NCI-H510A (cell line): ENCODE measurements around the gene SERTAD3.
A peak's percentile ranks its signal among the peaks of the same experiment; 100 is the strongest.
"Not testable (repeated sequence)": the region's sequence is repeated elsewhere in the genome, so short reads cannot be mapped to it uniquely, and the experiment has no call there.

Source experiments
- DNase-seq: peaks from one replicate; lab custom pipeline; 2025; lab: John Stamatoyannopoulos, UW

SERTAD3 gene, protein sequence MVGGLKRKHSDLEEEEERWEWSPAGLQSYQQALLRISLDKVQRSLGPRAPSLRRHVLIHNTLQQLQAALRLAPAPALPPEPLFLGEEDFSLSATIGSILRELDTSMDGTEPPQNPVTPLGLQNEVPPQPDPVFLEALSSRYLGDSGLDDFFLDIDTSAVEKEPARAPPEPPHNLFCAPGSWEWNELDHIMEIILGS

GRCh38 chr19:40444000-40444824 lies at the start of gene SERTAD3:
Gene SERTAD3, minus strand, starts transcription at chr19:40444335. Its CDS starts 2,255 bp downstream, at chr19:40442080.
- peak; percentile 93 for DNase-seq

- no peak for DNase-seq
Observed at GRCh38 chr19:40493778-40494177, 49.6 kb upstream of the SERTAD3 start.

DNA sequence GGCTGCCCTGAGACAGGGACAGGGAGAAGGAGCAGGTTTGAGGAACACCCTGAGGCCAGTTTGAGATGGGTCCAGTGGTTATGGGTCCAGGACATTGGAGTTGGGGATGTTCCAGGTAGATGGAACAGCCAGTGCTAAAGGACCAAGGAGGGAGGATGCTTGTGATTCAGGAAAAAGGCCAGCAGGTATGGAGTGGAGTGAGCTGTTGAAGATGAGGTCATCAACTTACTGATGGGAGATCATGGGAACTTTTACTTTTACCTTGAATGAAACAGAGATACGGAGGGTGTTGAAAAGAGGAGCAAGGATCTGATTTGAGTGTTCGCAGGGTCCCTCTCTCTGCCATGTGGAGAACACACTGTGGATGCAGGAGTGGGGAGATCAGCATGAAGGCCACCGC lies 48.1 kb upstream of the SERTAD3 start:
- no peak for DNase-seq

- DNase-seq = no peak
Observed at GRCh38 chr19:40489882-40490230, 45.7 kb upstream of the SERTAD3 start.

DNA sequence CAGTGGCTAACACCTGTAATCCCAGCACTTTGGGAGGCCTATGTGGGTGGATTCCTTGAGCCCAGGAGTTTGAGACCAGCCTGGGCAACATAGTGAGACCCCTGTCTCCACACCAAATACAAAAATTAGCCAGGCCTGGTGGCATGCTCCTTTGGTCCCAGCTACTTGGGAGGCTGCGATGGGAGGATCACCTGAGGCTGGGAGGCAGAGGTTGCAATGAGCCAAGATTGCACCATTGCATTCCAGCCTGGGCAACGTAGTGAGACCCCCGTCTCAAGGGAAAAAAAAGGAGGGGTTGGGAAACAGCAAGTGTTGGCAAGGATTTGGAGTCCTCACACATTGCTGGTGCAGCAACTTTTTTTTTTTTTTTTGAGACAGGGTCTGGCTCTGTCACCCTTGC lies 41.9 kb upstream of the SERTAD3 start:
- no peak for DNase-seq

DNA sequence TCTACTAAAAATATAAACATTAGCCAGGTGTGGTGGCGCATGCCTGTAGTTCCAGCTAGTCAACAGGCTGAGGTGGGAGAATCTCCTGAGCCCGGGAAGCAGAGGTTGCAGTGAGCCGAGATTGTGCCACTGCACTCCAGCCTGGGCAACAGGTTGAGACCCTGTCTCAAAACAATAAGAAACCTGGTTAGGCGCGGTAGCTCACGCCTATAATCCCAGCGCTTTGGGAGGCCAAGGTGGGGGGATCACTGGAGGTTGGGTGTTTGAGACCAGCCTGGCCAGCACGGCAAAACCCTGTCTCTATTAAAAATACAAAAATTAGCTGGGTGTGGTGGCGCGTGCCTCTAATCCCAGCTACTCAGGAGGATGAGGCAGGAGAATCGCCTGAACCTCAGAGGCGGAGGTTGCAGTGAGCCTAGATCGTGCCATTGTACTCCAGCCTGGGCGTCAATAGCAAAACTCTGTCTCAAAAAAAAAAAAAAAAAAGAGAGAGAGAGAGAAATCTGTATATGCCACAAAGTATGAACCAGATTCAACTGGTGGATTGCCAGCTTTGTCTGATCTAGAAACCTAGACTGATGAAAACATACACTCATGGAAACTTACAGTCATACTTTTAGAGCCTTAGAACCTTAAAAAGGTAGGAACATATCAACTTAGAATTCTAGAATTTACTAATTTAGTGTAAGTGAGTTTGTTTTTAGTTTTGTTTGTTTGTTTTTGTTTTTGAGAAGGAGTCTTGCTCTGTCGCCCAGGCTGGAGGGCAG lies 31.9 kb upstream of the SERTAD3 start:
- not testable (repeated sequence) for DNase-seq

DNA sequence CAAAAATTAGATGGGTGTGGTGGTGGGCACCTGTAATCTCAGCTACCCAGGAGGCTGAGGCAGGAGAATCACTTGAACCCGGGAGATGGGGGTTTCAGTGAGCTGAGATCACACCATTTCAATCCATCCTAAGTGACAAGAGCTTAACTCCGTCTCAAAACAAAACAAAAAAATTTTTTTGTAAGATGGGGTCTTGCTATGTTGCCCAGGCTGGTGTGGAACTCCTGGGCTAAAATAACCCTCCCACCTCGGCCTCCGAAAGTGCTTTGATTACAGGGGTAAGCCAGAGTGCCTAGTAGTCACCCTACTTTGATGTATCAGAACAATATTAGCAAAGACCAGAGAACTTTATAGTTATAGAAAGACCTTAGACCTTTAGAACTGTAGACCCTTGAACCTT lies 30.6 kb upstream of the SERTAD3 start:
- DNase-seq = no peak

DNA sequence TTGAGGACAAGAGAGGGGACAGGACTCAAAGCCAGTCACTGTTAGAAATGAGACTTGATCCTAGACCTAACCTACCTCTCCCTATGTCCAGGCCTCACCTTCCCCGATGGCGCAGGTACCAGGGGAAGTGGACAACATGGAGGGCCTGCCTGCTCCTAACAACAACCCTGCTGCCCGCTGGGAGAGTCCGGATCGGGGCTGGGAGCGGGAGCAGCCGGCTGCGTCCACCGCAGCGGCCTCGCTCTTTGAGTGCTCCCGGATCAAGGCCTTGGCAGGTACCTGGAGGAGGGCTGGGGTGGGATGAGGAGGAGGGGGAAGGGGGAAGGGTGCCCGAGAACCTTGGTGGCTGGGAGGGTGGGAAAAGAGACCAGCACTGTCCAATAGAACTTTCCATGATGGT lies 28.4 kb upstream of the SERTAD3 start:
- no peak for DNase-seq

DNA sequence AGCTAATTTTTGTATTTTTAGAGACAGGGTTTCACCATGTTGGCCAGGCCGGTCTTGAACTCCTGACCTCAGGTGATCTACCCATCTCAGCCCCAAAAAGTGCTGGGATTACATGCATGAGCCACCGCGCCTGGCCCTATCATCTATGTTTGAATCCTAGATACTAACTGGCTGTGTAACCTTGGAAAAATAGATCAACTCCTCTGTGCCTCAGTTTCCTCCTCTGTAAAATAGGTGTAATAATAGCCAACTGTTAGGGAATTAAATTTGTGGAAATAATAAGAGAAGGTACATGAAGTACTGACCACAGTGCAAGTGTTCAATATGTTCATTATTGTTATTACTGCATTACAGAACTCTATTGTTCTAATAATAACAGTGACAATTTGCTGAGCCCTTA lies 27.0 kb upstream of the SERTAD3 start:
- DNase-seq = no peak

DNA sequence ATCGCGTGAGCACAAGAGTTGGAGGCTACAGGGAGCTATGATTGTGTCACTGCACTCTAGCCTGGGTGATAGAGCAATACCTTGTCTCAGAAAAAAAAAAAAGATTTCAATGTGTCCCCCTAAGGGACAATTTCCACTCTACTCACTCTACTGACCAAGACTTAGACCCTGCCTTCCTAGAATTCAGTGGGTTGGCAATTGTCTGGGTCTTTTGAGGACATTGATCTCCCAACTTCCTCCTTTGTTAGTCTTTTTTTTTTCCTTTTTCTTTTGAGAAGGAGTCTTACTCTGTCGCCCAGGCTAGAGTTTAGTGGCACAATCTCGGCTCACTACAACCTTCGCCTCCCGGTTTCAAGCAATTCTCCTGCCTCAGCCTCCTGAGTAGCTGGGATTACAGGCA lies 24.9 kb upstream of the SERTAD3 start:
- DNase-seq = no peak

DNA sequence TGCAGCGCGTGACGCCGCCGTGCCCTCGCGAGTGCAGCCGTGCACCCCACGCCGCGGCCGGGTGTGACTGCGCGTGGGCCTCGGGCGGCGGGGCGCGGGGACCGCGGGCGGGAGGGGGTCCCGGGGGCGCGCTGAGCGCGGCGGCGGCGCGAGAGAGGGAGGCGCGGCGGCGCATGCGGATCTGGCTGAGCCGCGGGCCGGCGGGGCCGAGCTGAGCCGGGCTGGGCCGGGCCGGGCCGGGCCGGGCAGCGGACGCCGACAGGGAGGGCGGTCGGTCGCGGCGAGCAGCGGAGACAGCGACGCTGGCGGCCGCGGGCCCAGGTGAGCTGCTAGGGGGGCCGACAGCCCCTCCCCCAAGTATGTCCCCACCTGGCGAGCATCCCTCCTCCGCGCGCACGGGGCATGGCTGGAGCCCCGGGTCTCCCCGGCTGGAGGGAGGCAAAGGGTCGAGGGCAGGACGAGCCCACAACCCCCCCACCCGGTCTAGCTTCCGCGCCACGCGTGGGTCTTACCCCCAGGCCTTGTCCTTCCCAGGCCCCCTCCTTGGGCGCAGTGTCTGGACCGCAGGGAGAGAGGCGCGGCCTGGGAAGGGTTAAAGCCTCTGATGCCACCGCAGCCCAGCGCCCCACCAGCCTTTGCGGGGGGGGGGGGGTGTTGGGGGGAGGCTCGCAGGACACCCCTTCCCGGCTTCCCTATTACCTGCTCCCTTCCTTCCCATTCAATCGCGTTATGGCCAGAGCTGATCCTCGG lies 23.0 kb upstream of the SERTAD3 start, which contains the start of gene SPTBN4:
Gene SPTBN4, plus strand, starts transcription at position 17 of the 750 bp plus-strand sequence. CDS start 5,621 bp downstream, outside the sequence.
- no peak for DNase-seq

GRCh38 chr19:40466219-40466984 lies 22.3 kb upstream of the SERTAD3 start:
- no peak for DNase-seq

GRCh38 chr19:40465557-40466218 lies 21.6 kb upstream of the SERTAD3 start, which contains the start of gene BLVRB:
Gene BLVRB, minus strand, starts transcription at chr19:40465745. Its CDS starts 57 bp downstream, at chr19:40465688.
- DNase-seq = peak; percentile 89

DNA sequence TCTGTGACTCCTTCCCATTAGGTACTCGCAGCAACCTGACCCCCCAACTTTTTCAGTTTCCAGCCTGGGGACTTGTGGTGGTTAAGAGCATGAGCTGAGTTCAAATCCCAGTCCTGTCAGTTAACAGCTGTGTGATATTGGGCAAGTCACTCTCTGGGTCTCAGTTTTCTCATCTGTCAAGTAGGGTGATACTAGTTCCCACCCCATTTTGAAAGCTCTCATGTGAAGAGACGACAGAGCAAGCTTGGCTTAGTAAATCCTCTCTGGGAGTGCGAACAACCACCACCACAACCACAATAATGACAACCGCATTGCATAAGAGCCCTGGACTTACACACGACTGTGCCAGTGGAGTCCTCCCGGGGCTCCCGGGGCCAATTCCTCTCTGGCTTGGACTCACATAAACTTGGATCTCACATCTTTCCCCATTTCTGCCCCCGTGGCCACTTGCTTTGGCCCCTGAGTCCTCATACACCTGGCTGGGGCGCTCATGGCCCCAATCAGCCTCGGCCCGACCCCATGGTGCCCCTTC lies 21.0 kb upstream of the SERTAD3 start:
- DNase-seq = no peak

DNA sequence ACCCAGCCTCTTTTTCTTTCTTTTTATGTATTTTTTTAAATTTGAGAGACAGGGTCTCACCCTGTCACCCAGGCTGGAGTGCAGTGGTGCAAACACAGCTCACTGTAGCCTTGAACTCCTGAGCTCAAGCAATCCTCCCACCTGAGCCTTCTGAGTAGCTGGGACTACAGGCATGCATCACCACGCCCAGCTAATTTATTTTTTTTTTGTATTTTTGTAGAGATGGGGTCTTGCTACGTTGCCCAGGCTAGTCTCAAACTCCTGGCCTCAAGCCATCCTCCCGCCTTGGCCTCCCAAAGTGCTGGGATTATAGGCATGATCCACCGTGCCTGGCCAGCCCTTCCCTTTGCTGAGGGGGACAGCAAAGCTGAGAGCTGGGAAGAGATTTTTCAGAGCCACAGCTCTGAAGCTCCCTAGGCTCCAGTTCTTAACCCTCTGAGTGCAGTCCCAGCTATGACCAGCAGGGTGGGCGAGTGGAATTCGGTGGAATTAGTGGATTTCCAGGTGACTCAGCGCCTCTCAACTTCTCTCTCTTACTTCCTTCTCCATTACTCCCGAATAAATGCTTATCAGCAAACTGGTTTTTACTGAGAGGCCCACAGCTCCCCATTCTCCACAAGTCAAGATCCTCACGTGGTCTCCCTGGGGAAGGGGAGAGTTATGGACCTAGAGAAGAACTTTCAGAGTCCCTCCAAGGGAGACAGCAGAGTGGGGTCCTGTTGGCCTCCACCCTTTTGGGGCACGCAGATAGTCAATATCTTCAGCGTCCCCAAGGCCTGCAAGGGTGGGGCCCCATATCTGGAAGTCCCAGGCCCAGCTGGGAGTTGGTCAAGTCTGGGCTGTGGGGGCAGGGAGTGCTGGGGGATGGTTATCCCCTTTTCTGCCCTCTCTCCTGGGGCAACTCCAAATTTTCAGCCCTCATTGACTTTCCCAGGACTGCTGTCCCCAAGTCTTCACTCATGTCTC lies 20.2 kb upstream of the SERTAD3 start:
- peak; percentile 32 for DNase-seq

- DNase-seq = not testable (repeated sequence)
Observed at GRCh38 chr19:40463587-40464037, 19.5 kb upstream of the SERTAD3 start.

DNA sequence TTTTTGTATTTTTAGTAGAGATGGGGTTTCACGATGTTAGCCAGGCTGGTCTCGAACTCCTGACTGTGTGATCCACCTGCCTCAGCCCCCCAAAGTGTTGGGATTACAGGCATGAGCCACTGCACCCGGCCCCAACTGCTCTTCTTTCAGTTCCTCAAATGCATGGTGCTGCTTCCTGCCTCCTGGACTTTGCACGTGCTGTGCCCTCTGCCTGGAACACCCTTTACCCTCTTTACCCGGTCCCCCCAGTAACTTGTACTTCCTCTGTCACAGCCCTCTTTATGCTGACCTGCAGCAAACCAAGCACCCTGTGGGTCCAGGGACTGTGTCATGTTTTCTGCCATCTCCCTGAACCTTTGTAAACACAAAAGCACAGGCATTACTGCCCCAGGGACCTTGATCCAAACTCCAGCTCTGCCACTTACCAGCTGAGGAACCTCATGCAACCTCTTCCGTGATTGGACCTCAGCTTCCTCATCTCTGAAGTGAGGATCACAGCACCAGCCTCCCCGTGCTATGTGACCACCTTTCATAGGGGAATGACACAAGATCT lies 17.6 kb upstream of the SERTAD3 start:
- DNase-seq = no peak

- no peak for DNase-seq
Observed at GRCh38 chr19:40460185-40460584, 16.1 kb upstream of the SERTAD3 start.

DNA sequence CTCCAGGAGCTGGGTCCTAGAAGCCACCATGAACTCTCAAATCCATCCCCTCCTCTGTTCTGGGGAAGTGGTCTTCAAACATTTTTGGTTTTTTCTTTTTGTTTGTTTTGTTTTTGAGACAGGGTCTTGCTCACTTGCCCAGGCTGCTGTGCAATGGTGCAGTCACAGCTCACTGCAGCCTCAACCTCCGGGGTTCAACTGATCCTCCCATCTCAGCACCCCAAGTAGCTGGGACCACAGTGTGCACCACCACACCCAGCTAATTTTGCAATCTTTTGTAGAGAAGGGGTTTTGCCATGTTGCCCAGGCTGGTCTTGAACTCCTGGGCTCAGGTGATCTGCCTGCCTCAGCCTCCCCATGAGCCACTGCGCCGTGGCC lies 14.5 kb upstream of the SERTAD3 start:
- no peak for DNase-seq
